ENCODE data around the gene CORIN.
"Not testable (repeated sequence)": the region's sequence is repeated elsewhere in the genome, so short reads cannot be mapped to it uniquely, and the experiment has no call there.

Gene CORIN

DNA sequence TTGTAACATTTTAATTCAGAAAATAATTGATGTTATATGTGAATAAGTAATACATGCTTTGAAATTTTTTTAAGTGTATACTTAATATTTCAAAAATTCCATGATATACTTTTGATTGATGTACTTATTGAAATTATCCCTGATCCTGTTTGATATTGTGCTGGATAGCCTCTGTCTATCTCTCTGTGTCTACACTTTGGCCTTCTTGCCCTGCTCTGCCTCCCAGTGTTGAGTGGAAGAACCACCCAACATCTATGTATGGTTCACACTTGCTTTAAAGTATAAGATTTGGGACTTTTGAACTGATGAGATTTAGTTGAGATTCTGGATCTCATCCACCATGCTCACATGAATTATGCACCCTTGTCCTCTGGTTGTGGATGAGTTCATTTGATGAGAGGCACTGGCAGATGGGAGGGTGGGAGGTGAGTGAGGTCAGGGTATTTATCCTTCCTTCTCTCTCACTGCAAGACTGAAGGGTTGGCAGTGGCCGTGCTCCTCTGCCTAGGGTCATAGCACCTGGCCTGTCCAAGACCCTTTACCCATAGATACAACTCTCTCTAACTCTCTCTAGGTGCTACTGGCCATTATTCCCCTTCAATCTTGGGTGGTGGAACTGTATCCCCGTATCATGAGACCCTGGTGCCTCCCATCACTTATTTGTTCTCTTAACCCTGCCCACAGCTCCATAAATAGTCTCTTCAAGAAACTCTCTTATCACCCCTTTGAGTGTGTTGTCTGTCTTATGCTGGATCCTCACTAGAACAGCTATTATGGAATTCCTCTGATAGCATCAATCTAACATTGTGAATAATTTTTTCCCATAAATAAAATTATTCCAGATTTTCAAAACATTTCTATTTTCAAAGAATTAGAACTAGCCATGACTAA is 75.2 kb downstream of the CORIN start:
- DNase-seq, result no peak

GRCh38 chr4:47753316-47753715 is 84.6 kb downstream of the CORIN start:
- DNase-seq, result not testable (repeated sequence)

DNA sequence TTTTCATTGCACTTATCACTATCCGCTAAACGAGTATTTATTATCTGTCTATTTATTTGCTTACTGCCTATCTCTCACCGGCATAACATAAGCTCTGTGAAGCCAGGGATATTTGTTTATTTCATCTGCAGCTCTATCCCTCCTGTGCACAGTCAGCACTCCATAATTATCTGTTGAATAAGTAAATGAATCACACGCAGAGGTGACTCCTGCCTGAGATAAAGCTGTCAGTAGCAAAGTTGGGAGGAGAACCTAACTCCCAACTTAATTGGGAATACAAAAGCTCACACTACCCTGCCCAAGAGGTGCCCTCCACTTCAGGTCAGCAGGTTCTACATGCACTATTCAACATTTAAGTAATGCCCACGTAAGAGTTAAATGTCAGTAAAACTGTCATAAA is 85.7 kb downstream of the CORIN start:
- no peak for DNase-seq

DNA sequence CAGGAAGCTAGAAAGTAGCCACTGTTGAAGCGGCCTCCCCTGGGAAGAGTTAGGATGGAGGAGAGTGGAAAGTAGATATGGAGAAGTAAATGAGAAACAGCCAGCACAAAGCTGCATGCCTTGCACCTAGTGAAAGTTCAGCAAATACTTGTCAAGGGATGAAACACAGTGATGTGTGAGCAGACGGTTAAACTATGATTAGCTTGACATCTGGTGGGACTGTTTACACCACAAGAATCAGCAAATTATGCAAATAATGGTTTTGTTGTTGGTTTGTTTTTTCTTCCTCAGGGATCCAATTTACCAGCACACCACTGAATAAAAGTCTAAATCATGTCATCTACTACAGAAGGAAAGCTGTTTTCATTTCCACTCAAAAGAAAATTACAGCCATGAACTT is 87.1 kb downstream of the CORIN start:
- DNase-seq, result no peak

GRCh38 chr4:47749858-47750257 is 88.0 kb downstream of the CORIN start:
- no peak for DNase-seq

DNA sequence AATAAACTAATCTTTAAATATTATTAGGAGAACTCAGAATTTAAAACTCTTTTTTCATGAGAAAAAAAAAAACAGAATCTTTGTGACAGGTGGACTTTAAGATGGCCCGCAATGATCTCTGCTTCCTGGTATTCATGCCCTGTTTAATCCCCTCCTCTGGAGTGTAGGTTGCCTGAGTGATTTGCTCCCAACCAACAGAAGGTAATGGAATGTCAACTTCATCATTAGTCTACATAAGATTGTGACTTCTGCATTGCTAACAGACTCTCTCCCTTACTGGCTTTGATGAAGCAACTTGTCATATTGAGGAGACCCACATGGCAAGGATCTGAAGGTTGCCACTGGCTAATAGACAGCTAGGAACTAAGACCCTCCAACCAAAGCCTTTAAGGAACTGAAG is 88.8 kb downstream of the CORIN start:
- DNase-seq, result no peak

- DNase-seq, result no peak
Measured at GRCh38 chr4:47747846-47748494, 89.9 kb downstream of the CORIN start.

DNA sequence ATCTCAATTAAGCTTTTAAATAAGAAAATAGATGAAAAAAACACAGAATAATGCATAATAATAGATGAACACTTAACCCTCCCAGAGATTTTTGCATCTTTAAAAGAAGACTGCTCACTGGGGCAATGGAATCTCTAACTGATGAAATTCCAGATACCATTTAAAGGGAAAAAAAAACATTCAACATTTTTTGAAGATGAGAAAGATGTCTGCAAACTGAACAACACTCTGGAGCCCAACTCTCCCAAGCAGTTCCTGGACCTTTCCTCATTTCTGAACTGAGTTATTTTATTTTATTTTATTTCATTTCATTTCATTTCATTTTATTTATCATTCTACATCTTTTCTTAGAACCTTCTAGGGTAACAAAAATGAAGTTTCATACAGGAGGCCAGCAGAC is 90.7 kb downstream of the CORIN start:
- DNase-seq, result no peak

- no peak for DNase-seq
Measured at GRCh38 chr4:47746122-47746521, 91.7 kb downstream of the CORIN start.

GRCh38 chr4:47744843-47745382 is 93.0 kb downstream of the CORIN start:
- DNase-seq, result no peak

GRCh38 chr4:47744253-47744652 is 93.6 kb downstream of the CORIN start:
- no peak for DNase-seq

DNA sequence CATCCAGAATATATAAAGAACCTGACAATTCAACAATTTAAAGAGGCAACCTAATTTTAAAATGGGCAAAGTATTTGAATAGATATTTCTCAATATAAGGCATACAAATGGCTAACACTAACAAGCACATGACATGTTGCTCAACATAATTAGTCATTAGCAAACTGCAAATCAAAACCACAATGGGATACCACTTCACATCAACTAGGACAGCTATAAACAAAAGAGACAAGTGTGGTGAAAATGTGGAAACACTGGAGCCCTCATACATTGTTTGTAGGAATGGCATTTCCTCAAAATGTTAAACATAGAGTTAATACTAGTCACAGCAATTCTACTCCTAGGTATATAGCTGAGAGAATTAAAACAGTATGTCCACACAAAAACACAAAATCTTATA is 96.7 kb downstream of the CORIN start:
- DNase-seq, result no peak

DNA sequence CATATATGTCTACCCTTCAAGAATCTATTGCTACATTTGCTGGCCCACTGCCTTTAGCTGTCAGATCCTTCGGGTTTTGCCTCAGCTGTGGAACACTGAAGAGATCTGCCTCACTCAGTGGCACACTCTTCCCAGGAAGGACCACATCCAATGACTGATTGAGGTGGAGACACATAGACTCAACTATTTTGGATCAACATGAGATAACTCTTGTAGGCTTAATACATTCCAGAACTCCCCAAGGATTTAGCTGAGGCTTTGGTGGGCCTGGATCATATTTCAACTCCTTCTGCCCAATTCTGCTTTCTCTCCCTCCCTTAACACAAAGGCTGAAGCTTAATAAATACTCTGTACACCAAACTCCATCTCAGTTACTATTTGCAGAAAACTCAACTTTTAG is 100.5 kb downstream of the CORIN start:
- no peak for DNase-seq

DNA sequence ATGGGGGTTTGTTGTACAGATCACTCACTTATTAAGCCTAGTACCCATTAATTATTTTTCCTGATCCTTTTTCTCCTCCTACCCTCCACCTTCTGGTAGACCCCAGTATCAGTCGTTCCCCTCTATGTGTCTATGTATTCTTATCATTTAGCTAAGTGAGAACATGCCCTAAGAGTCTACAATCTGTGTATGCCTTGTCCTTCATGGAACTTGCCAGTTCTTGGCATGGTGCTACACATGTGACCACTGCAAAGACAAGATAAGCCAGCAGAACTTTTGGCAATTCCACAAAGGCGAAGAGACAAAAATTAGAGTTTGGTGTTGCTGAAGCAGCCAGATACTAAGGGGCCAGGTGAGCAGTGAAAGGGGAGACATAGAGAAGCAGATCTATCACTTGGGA is 101.3 kb downstream of the CORIN start:
- no peak for DNase-seq

DNA sequence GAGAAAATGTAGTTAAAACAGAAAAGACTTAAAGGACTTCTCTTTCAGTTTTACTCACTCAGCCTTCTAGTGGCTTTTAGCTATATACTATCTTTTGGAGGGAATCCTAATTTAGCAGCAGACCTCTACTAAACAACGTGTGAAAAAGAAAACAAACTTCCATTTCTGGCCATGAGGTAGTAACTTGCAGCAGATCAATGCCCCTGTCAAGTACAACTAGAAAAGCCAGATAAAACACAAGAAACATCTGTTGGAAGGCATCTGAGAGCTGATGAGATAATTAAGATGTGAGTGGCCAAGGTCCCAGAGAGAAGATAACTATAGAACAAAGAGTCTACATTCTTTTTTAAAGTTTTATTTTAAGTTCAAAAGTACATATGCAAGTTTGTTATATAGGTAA is 101.7 kb downstream of the CORIN start:
- DNase-seq, result no peak

DNA sequence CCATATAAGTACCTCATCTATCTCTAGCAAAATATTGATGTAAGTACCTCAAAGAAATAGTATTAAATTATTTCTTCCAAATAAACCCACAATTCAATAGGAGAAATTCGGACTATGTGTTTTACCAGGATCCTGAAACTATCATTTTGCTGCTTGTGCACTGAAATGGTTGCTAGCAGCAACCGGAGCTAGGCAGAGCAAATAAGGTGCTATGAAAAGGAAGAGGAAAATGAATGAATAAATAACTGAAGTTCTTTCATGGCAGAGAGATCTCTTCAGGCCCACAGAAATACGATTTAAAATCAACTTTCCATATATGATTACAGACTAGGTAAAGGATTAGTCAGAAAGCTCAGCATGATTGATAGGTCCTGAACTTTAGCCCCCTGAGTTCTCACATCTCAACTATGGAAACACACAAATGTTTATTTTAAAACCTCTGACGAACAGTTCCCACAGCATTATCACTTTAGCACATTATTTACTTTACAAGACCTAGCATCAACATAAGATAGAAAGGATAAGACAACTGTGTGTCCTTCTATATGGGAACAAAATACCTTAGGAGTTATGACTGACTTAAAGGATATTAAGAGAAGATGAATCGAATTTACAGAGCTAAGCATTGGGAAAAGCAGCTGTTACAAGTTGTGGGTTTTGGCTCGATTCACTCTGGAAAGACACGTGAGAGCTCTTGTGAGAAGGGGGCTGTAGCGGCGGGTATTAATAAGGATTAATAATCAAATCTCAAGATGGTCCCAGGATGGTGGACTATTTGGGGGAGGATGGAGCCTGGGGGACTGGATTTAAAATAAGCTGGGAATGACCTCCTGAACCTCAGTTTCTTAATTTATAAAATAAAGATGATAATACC is 104.3 kb downstream of the CORIN start:
- DNase-seq, result no peak

DNA sequence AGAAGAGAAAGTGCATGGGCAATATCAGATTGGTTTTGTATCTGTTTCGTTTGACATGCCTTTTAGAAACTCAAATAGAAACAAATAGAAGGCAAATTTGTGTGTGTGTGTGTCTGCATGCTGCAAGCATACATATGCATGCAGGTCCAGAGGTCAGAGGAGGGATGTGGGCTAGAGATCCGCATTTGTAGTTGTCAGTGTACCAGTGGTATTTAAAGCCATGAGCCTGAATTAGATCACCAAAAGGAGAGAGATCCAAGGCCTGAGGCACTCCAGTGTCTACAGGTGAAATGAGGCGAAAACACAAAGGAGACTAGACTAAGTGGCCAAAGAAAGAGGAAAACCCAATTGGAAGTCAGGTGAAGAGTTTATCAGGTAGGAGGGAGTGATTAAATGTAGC is 106.7 kb downstream of the CORIN start:
- DNase-seq, result no peak

DNA sequence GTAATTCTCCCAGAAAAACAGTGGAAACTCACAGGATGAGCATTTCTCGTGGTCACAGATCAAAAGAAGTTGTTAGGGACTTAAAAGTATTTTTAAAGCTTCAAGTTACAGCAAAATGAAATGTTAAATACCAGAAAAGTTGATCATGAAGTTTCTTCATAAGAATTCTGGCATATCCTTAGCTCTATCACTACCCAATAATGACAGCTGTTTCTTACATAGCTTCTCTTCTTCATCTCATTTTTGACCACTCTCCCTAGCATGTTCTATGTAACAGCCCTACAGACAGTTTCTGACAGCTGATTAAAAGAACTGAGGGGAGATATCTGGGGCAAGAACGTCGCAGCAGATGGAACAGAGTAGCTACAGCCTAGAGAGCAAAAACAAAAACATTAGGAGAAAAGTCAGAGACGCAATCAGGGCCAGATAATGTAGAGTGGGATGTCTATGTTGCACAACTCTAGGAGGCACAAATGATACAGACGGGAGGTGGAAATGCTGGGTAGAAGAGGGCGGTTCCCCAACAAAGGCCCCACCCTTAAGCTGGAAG is 108.7 kb downstream of the CORIN start:
- DNase-seq, result no peak

GRCh38 chr4:47721892-47722575 is 115.8 kb downstream of the CORIN start:
- no peak for DNase-seq

DNA sequence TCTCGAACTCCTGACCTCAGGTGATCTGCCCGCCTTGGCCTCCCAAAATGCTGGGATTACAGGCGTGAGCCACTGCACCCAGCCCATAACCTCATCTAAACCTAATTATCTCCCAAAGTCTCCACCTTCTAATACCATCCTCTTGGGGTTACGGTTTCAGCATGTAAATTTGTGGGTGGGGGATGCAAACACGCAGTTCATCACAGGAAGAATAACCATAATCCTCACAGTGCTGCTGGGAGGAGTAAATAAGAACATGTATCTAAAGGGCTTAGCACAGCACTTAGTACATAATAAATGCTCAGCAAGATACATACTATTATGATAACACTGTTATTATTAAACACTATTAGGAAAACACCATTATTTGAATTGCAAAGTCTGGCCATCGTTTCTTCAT is 116.4 kb downstream of the CORIN start:
- DNase-seq, result no peak

DNA sequence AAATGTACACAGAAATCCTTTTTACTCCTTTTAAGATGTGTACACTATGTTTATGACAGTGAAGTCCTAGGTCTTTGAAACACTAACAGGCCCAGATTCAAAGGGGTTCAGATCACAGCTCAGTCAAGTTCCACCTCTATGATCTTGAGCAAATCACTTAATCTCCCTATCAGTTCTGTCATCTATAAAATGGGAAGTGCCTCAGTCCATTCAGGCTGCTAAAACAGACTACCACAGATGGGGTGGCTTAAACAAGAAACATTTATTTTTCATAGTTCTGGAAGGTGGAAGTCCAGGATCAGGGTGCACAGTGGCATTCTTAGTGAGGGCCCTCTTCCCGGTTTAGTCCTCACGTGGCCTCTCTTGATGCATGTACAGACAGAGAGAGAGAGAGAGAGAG is 117.1 kb downstream of the CORIN start:
- no peak for DNase-seq

- DNase-seq, result no peak
Measured at GRCh38 chr4:47719576-47719975, 118.3 kb downstream of the CORIN start.

Measured in DMS153 (cell line).